Measurements from ENCODE around the gene SUGCT.

SUGCT gene

GRCh38 chr7:40535678-40536077 is 400.9 kb downstream of the SUGCT start:
- no peak overlapping the region for H3K4me3 ChIP-seq (ENCODE audit: low read depth, low read length)
- no peak for DNase-seq (ENCODE audit: low read depth)

- no peak for DNase-seq (ENCODE audit: low read depth)
- no peak overlapping the region for H3K4me3 ChIP-seq (ENCODE audit: low read depth, low read length)
These were observed 401.6 kb downstream of the SUGCT start for GRCh38 chr7:40536421-40536820.

- H3K4me3 ChIP-seq (ENCODE audit: low read depth, low read length), result no peak overlapping the region
- no peak for DNase-seq (ENCODE audit: low read depth)
These were observed 403.5 kb downstream of the SUGCT start for GRCh38 chr7:40538281-40538680.

- no peak for DNase-seq (ENCODE audit: low read depth)
- H3K4me3 ChIP-seq (ENCODE audit: low read depth, low read length), result no peak overlapping the region
These were observed 406.5 kb downstream of the SUGCT start for GRCh38 chr7:40541336-40541735.

- H3K4me3 ChIP-seq (ENCODE audit: low read depth, low read length), result no peak overlapping the region
- DNase-seq (ENCODE audit: low read depth), result no peak
These were observed 408.4 kb downstream of the SUGCT start for GRCh38 chr7:40542982-40543741.

GRCh38 chr7:40544221-40544723 is 409.5 kb downstream of the SUGCT start:
- DNase-seq (ENCODE audit: low read depth), result no peak
- H3K4me3 ChIP-seq (ENCODE audit: low read depth, low read length), result no peak overlapping the region

GRCh38 chr7:40544871-40545303 is 410.1 kb downstream of the SUGCT start:
- DNase-seq (ENCODE audit: low read depth), result no peak
- no peak overlapping the region for H3K4me3 ChIP-seq (ENCODE audit: low read depth, low read length)

GRCh38 chr7:40545739-40546138 is 410.9 kb downstream of the SUGCT start:
- no peak for DNase-seq (ENCODE audit: low read depth)

GRCh38 chr7:40546616-40547501 is 412.1 kb downstream of the SUGCT start:
- H3K4me3 ChIP-seq (ENCODE audit: low read depth, low read length), result no peak overlapping the region
- DNase-seq (ENCODE audit: low read depth), result no peak

More at GRCh38 chr7:40545739-40546138, 410.9 kb downstream of the SUGCT start:
- no peak overlapping the region for H3K4me3 ChIP-seq (ENCODE audit: low read depth, low read length)

GRCh38 chr7:40549372-40550039 is 414.7 kb downstream of the SUGCT start:
- no peak overlapping the region for H3K4me3 ChIP-seq (ENCODE audit: low read depth, low read length)
- no peak for DNase-seq (ENCODE audit: low read depth)

- peak; percentile 71 for DNase-seq (ENCODE audit: low read depth)
- H3K4me3 ChIP-seq (ENCODE audit: low read depth, low read length), result no peak overlapping the region
These were observed 417.1 kb downstream of the SUGCT start for GRCh38 chr7:40551685-40552576.

- DNase-seq (ENCODE audit: low read depth), result no peak
- H3K4me3 ChIP-seq (ENCODE audit: low read depth, low read length), result no peak overlapping the region
These were observed 425.9 kb downstream of the SUGCT start for GRCh38 chr7:40560672-40561071.

- DNase-seq (ENCODE audit: low read depth), result no peak
- no peak overlapping the region for H3K4me3 ChIP-seq (ENCODE audit: low read depth, low read length)
These were observed 432.1 kb downstream of the SUGCT start for GRCh38 chr7:40566879-40567278.

- H3K4me3 ChIP-seq (ENCODE audit: low read depth, low read length), result no peak overlapping the region
- no peak for DNase-seq (ENCODE audit: low read depth)
These were observed 434.5 kb downstream of the SUGCT start for GRCh38 chr7:40569326-40569725.

- H3K4me3 ChIP-seq (ENCODE audit: low read depth, low read length), result no peak overlapping the region
- peak; percentile 73 for DNase-seq (ENCODE audit: low read depth)
These were observed 435.4 kb downstream of the SUGCT start for GRCh38 chr7:40570223-40570622.

- DNase-seq (ENCODE audit: low read depth), result peak; percentile 98
- no peak overlapping the region for H3K4me3 ChIP-seq (ENCODE audit: low read depth, low read length)
These were observed 437.0 kb downstream of the SUGCT start for GRCh38 chr7:40571796-40572195.

- H3K4me3 ChIP-seq (ENCODE audit: low read depth, low read length), result no peak overlapping the region
- DNase-seq (ENCODE audit: low read depth), result peak; percentile 95
These were observed 438.1 kb downstream of the SUGCT start for GRCh38 chr7:40572810-40573465.

GRCh38 chr7:40579401-40579800 is 444.6 kb downstream of the SUGCT start:
- H3K4me3 ChIP-seq (ENCODE audit: low read depth, low read length), result no peak overlapping the region
- DNase-seq (ENCODE audit: low read depth), result no peak
